Heart left ventricle (tissue), 16 donors: ENCODE measurements around the gene HSBP1L1. TPM values are rescaled to one million over a fixed set of nuclear protein-coding genes. Genes with fewer than 3 reads are reported as not detected.
A peak's percentile ranks its signal among the peaks of the same experiment; 100 is the strongest.
"Not testable (repeated sequence)": the region's sequence is repeated elsewhere in the genome, so short reads cannot be mapped to it uniquely, and the experiment has no call there.

ENCODE experiments used
- ATAC-seq, 4 donors: fragments of 200-7000 bp; cut with Tn5 transposase; one replicate each; pipeline ENCODE4 v1.9.1; 2020 to 2022; ENCODE audit warnings: moderate library complexity in 4 of 4, mild to moderate bottlenecking in 3 of 4, moderate number of reproducible peaks in 1 of 4
- DNase-seq, 5 donors: peaks; one replicate each; pipeline ENCODE4 v3.0.0-alpha.2; 2020
- H3K27ac ChIP-seq, 12 donors: fragments of 200-600 bp; sonication (generic) in 4 of 12; one replicate each; pipeline versions ENCODE4 v1.5.0 to v1.8.0; 2016 to 2022; ENCODE audit warnings: mild to moderate bottlenecking in 2 of 12
- H3K27me3 ChIP-seq, 9 donors: fragments of 200-600 bp; sonication (generic) in 2 of 9; one replicate each; pipeline versions ENCODE4 v1.5.1 to v1.8.0; 2016 to 2022; ENCODE audit warnings: mild to moderate bottlenecking in 3 of 9
- H3K36me3 ChIP-seq, 9 donors: fragments of 200-600 bp; sonication (generic) in 2 of 9; one replicate each; pipeline versions ENCODE4 v1.5.0 to v1.8.0; 2018 to 2022; ENCODE audit warnings: mild to moderate bottlenecking in 2 of 9
- H3K4me1 ChIP-seq, 12 donors: fragments of 200-600 bp; sonication (generic) in 4 of 12; one replicate each; pipeline versions ENCODE4 v1.5.0 to v1.8.0; 2016 to 2022; ENCODE audit warnings: mild to moderate bottlenecking in 3 of 12
- H3K4me3 ChIP-seq, 12 donors: fragments of 200-600 bp; sonication (generic) in 4 of 12; one replicate each; pipeline versions ENCODE4 v1.5.0 to v1.8.0; 2017 to 2022; ENCODE audit warnings: mild to moderate bottlenecking in 9 of 12, moderate library complexity in 4 of 12
- H3K9me3 ChIP-seq, 12 donors: fragments of 200-600 bp; sonication (generic) in 4 of 12; one replicate each; pipeline versions ENCODE4 v1.5.0 to v1.8.0; 2016 to 2022; ENCODE audit warnings: mild to moderate bottlenecking in 1 of 12
- POLR2A ChIP-seq, 2 donors: fragments of 450-650 bp; IDR thresholded peaks; one replicate each; pipeline ENCODE4 v1.6.1; 2017; ENCODE audit warnings: antibody characterized with exemption in 2 of 2, mild to moderate bottlenecking in 2 of 2, moderate library complexity in 2 of 2
- WGBS, 4 donors: extraction: QIAGEN DNeasy Blood & Tissue Kit in 2 of 4; methylation state at CpG; one replicate each; pipeline versions ENCODE4 v1.1.5 to v1.1.7; 2013 to 2018; 5-methylcytosine and 5-hydroxymethylcytosine counted together
- intact Hi-C, 10 donors: fragments of 100-400 bp; cut with DNase I; formaldehyde crosslinking; loops; one replicate each; pipeline versions ENCODE4 v1.11.1 to v1.14.2; 2022
- polyA plus RNA-seq, 2 donors: library from polyadenylated mRNA; stranded (reverse); fragments of 200-250 nt; gene quantifications; one replicate each; pipeline ENCODE4 v1.2.3, GENCODE V29; 2013
- total RNA-seq, 9 donors: library from RNA; depleted of rRNA in 2 of 9; stranded (reverse); fragments of >200 nt in 2 of 9; fragmentation: NEBNext Ultra II Directional in 3 of 9; extraction: Animal tissue kit (Norgen Biotek cat#: 25700) in 3 of 9; gene quantifications; one replicate each; pipeline versions ENCODE4 v1.1.0 to v1.2.4, GENCODE V29; 2016 to 2023
- TF ChIP-seq, protein P1 (sequence below), 12 donors: fragments of 200-600 bp; sonication (generic) in 4 of 12; IDR thresholded peaks; one replicate each; pipeline versions ENCODE4 v1.5.0 to v1.8.0; 2018 to 2022; ENCODE audit warnings: antibody characterized with exemption in 12 of 12, mild to moderate bottlenecking in 5 of 12
- donor health status: ischemic (EF 13 %, LVEDD 7.1; RV severe dilation, severe dysfunction).
- donor health status: healthy with polysubstance abuse.
- donor health status: DM: no; HTN: yes; CAD: no.
- donor health status: DM: no; HTN: no; CAD: no.
- donor health status: ischemic (EF 25% LVEDD 6.9; RV normal size, moderate dysfunction).
- donor health status: ischemic (EF 25% LVEDD 5.7; RV mildly dilated, moderate dysfunction).
- donor health status: healthy.
- donor health status: DM: yes; HTN: yes; CAD: no.
- donor health status: ischemic (EF 35%, LVEDD 5.7; RV mildly dilated, moderate dysfunction).
- donor health status: nonischemic (EF 11% LVEDD 7.7; RV severe dilation, severe dysfunction).
- donor health status: DM: yes; HTN: yes; CAD: no.
- donor health status: PGD.
- donor health status: ischemic (EF 29% LVEDD 5.4; RV normal size, mild dysfunction).
- donor health status: nonischemic (EF 23%, LVEDD 6.1; RV moderate dilation, normal function).

HSBP1L1 gene
- total and polyA plus RNA-seq, 11 donors, result 3.6 to 27.5 (median 7.1) TPM

DNA sequence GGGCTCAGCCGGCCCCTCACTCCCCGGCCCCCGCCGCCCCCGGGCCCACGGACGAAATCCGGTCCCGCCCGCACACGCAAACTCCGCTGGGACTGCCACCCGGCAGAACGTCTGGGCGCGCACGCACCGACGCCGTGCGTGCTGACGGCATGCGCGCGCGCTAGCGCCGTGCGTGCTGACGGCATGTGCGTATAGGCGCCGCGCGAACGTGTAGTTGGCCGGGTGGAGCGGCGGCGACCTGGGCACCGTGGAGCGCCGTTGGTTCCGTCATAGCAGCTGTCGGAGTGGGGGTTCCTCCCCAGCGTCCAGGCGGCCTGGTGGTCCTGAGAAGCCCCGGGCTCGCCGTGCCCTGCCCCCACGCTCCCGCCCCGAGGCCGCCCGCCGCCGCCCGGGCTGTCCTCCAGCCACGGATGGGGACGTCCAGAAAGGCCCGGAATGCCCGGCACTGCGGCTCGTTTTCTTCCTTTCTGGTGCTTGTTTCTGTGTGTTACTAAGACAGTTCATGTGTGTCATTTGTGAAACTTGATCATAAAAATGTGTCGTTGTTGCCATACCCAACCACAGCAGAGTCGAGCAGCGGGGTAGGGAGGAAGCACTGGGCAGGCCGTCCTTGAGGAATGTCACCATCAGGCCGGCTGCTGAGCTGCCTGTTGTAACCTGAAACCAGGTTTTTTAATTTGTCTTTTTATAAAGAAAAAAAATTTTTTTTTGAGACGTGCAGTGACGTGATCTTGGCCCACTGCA is 24.2 kb downstream of the HSBP1L1 start, which contains the start of gene TXNL4A:
TSS of gene TXNL4A (minus strand) at position 113 of the 744 bp plus-strand sequence. CDS start 171 bp downstream, outside the sequence.
- WGBS, 4 donors, result 0 to 1% (median 1%) methylated on average over 23 to 71 of the region's 71 CpGs
- intact Hi-C loops, result loop anchor here in 7 of 10 donors (1.0 to 10.0 kb wide), 10 partner anchors 36 to 84 kb away; partner anchors contain the start of genes RBFA (in 5 of the 7) and SLC66A2 (in 2 of the 7)
- TF ChIP-seq POLR2A (IDR thresholded peaks at IDR 0.05), result peak; percentile 58 to 94
- TF ChIP-seq, protein P1, sequence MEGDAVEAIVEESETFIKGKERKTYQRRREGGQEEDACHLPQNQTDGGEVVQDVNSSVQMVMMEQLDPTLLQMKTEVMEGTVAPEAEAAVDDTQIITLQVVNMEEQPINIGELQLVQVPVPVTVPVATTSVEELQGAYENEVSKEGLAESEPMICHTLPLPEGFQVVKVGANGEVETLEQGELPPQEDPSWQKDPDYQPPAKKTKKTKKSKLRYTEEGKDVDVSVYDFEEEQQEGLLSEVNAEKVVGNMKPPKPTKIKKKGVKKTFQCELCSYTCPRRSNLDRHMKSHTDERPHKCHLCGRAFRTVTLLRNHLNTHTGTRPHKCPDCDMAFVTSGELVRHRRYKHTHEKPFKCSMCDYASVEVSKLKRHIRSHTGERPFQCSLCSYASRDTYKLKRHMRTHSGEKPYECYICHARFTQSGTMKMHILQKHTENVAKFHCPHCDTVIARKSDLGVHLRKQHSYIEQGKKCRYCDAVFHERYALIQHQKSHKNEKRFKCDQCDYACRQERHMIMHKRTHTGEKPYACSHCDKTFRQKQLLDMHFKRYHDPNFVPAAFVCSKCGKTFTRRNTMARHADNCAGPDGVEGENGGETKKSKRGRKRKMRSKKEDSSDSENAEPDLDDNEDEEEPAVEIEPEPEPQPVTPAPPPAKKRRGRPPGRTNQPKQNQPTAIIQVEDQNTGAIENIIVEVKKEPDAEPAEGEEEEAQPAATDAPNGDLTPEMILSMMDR (IDR thresholded peaks at IDR 0.05), result no peak
- Histone ChIP-seq H3K36me3 (peaks cover 0 to 29% (median 10%) of the 10 kb centered on the region in 9 donors), H3K4me3 (peak within 1 kb of the TSS; percentile 67 to 99 (median 92)), H3K9me3 (no peaks in the 10 kb centered on the region), H3K4me1 (peaks cover 0 to 40% (median 19%) of the 10 kb centered on the region in 12 donors), H3K27ac (peak within 1 kb of the TSS; percentile 84 to 99 (median 96)), H3K27me3 (no peaks in the 10 kb centered on the region)
- DNase-seq (peak; percentile 86 to 93 (median 90)), ATAC-seq (peak; percentile 97 to 99 (median 98))

DNA sequence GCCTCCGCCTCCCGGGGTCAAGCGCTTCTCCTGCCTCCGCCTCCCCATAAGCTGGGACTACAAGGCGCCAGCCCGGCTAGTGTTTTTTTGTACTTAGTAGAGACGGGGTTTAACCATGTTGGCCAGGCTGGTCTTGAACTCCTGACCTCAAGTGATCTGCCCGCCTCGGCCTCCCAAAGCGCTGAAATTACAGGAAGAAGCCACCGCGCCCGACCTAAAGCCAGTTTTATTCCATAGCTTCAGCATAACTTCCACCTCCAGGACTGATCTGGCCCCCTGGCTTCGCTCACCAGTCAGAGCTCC is 24.7 kb downstream of the HSBP1L1 start:
- Histone ChIP-seq H3K27ac (peak overlapping the region; percentile 84 to 99 (median 96)), H3K4me1 (peaks cover 0 to 35% (median 19%) of the 10 kb centered on the region in 12 donors), H3K36me3 (peaks cover 0 to 25% (median 10%) of the 10 kb centered on the region in 9 donors), H3K4me3 (peak overlapping the region; percentile 67 to 99 (median 92)), H3K9me3 (no peaks in the 10 kb centered on the region), H3K27me3 (no peaks in the 10 kb centered on the region)
- ATAC-seq (no peak), DNase-seq (no peak)
- intact Hi-C loops, result loop anchor here in 6 of 10 donors (2.0 to 10.0 kb wide), 9 partner anchors 37 to 84 kb away; partner anchors contain the start of genes RBFA (in 4 of the 6) and SLC66A2 (in 2 of the 6)
- WGBS, 4 donors, result 47 to 68% (median 62%) methylated on average over 14 of the region's 14 CpGs
- TF ChIP-seq, protein P1 (IDR thresholded peaks at IDR 0.05), result no peak
- no peak for TF ChIP-seq POLR2A (IDR thresholded peaks at IDR 0.05)

DNA sequence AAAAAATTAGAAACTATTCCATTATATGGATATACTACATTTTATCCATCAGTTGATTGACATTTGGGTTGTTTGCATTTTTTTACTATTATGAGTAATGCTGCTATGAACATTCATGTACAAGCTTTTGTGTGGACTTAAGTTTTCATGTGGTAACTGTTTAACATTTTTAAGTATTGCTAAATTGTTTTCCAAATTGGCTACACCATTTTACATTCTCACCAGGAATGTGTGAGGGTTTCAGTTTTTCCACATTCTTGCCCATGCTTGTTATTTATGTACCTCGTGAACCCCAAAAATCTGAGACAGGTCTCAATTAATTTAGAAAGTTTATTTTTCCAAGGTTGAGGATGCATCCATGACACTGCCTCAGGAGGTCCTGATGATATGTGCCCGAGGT is 27.1 kb downstream of the HSBP1L1 start:
- intact Hi-C loops, result loop anchor here in 1 of 10 donors (5.0 kb wide), 1 partner anchor 36 kb away; no protein-coding TSS in a partner anchor
- Histone ChIP-seq H3K36me3 (peaks cover 0 to 1% (median 0%) of the 10 kb centered on the region in 9 donors), H3K4me3 (no peak overlapping the region), H3K27ac (no peak overlapping the region), H3K27me3 (no peaks in the 10 kb centered on the region), H3K4me1 (peaks cover 0 to 23% (median 17%) of the 10 kb centered on the region in 12 donors), H3K9me3 (no peaks in the 10 kb centered on the region)
- ATAC-seq, result no peak
- no peak for DNase-seq
- 86 to 90% (median 88%) methylated on average over 2 of the region's 2 CpGs for WGBS, 4 donors
- no peak for TF ChIP-seq POLR2A (IDR thresholded peaks at IDR 0.05)
- TF ChIP-seq, protein P1 (IDR thresholded peaks at IDR 0.05), result no peak

DNA sequence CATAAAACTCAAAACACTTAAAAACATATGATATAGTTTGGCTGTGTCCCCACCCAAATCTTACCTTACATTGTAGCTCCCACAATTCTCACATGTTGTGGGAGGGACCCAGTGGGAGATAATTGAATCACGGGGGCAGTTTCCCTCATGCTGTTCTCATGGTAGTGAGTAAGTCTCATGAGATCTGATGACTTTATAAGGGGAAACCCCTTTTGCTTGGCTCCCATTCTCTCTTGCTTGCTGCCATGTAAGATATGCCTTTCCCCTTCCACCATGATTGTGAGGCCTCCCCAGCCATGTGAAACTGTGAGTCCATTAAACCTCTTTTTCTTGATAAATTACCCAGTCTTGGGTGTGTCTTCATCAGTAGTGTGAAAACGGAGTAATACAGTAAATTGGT is 35.3 kb downstream of the HSBP1L1 start:
- H3K27ac ChIP-seq, H3K36me3 ChIP-seq, H3K27me3 ChIP-seq, H3K4me1 ChIP-seq, H3K4me3 ChIP-seq, intact Hi-C loops, DNase-seq, ATAC-seq: not testable (repeated sequence)
- WGBS, 4 donors, result 80 to 92% (median 86%) methylated on average over 2 of the region's 2 CpGs
- peaks cover 0 to 16% (median 5%) of the 10 kb centered on the region in 12 donors for H3K9me3 ChIP-seq
